T-helper 1 cell treated with Interleukin-12 subunit alpha and Interleukin-12 subunit beta and Interleukin-4 antibody, amounts not matched to agents 30 μg/mL and 1 μg/mL, for 36 hours (primary cell): ENCODE data around the gene VAT1L.
A peak's percentile ranks its signal among the peaks of the same experiment; 100 is the strongest.

Experiments used
- H3K27ac Mint-ChIP-seq: one replicate; pipeline ENCODE4 v1.8.0; 2021; ENCODE audit warnings: mild to moderate bottlenecking, mixed read lengths
- H3K27me3 Mint-ChIP-seq: one replicate; pipeline ENCODE4 v1.8.0; 2021; ENCODE audit warnings: low read depth, mixed read lengths
- H3K36me3 Mint-ChIP-seq: one replicate; pipeline ENCODE4 v1.8.0; 2021; ENCODE audit warnings: low read depth, mixed read lengths
- H3K4me1 Mint-ChIP-seq: one replicate; pipeline ENCODE4 v1.8.0; 2021; ENCODE audit warnings: low read depth, mixed read lengths
- H3K4me3 Mint-ChIP-seq: one replicate; pipeline ENCODE4 v1.8.0; 2021; ENCODE audit warnings: mild to moderate bottlenecking, moderate library complexity, mixed read lengths
- H3K9me3 Mint-ChIP-seq: one replicate; pipeline ENCODE4 v1.8.0; 2021; ENCODE audit warnings: mixed read lengths

VAT1L gene

GRCh38 chr16:77788181-77789084 lies at the start of gene VAT1L:
TSS of gene VAT1L (plus strand) at chr16:77788564. CDS start at chr16:77788683, 119 bp downstream.
- Mint-ChIP-seq H3K27ac (no peak within 1 kb of the TSS), H3K4me1 (peaks cover 7% of the 10 kb centered on the region), H3K27me3 (peaks cover 62% of the 10 kb centered on the region), H3K9me3 (no peaks in the 10 kb centered on the region), H3K4me3 (peak within 1 kb of the TSS; percentile 69), H3K36me3 (no peaks in the 10 kb centered on the region)

GRCh38 chr16:77738706-77739558 lies 49.4 kb upstream of the VAT1L start:
- Mint-ChIP-seq H3K27ac (no peak overlapping the region), H3K4me3 (no peak overlapping the region), H3K27me3 (no peaks in the 10 kb centered on the region), H3K36me3 (peaks cover 2% of the 10 kb centered on the region), H3K4me1 (peaks cover 3% of the 10 kb centered on the region), H3K9me3 (peaks cover 7% of the 10 kb centered on the region)

- no peaks in the 10 kb centered on the region for H3K27me3 Mint-ChIP-seq
- peaks cover 3% of the 10 kb centered on the region for H3K4me1 Mint-ChIP-seq
- peaks cover 6% of the 10 kb centered on the region for H3K9me3 Mint-ChIP-seq
- H3K36me3 Mint-ChIP-seq, result peaks cover 2% of the 10 kb centered on the region
- H3K4me3 Mint-ChIP-seq, result no peak overlapping the region
- no peak overlapping the region for H3K27ac Mint-ChIP-seq
These were observed 48.8 kb upstream of the VAT1L start for GRCh38 chr16:77739559-77739892.

GRCh38 chr16:77744141-77744540 lies 44.2 kb upstream of the VAT1L start:
- H3K36me3 Mint-ChIP-seq, result no peaks in the 10 kb centered on the region

GRCh38 chr16:77745972-77746371 lies 42.4 kb upstream of the VAT1L start:
- no peaks in the 10 kb centered on the region for H3K4me1 Mint-ChIP-seq
- no peaks in the 10 kb centered on the region for H3K36me3 Mint-ChIP-seq
- H3K27ac Mint-ChIP-seq, result no peak overlapping the region
- H3K9me3 Mint-ChIP-seq, result no peaks in the 10 kb centered on the region
- H3K27me3 Mint-ChIP-seq, result no peaks in the 10 kb centered on the region
- H3K4me3 Mint-ChIP-seq, result no peak overlapping the region

More at GRCh38 chr16:77744141-77744540, 44.2 kb upstream of the VAT1L start:
- H3K27me3 Mint-ChIP-seq, result no peaks in the 10 kb centered on the region
- no peaks in the 10 kb centered on the region for H3K4me1 Mint-ChIP-seq
- no peaks in the 10 kb centered on the region for H3K9me3 Mint-ChIP-seq
- no peak overlapping the region for H3K4me3 Mint-ChIP-seq
- no peak overlapping the region for H3K27ac Mint-ChIP-seq

GRCh38 chr16:77748421-77749005 lies 39.9 kb upstream of the VAT1L start:
- Mint-ChIP-seq H3K27me3 (no peaks in the 10 kb centered on the region), H3K4me1 (no peaks in the 10 kb centered on the region), H3K4me3 (no peak overlapping the region), H3K9me3 (no peaks in the 10 kb centered on the region), H3K27ac (no peak overlapping the region), H3K36me3 (no peaks in the 10 kb centered on the region)

GRCh38 chr16:77749415-77749814 lies 38.9 kb upstream of the VAT1L start:
- Mint-ChIP-seq H3K4me1 (no peaks in the 10 kb centered on the region), H3K27me3 (peaks cover 3% of the 10 kb centered on the region), H3K36me3 (no peaks in the 10 kb centered on the region), H3K27ac (no peak overlapping the region), H3K9me3 (no peaks in the 10 kb centered on the region), H3K4me3 (no peak overlapping the region)

- Mint-ChIP-seq H3K36me3 (no peaks in the 10 kb centered on the region), H3K9me3 (no peaks in the 10 kb centered on the region), H3K27me3 (peaks cover 8% of the 10 kb centered on the region), H3K4me3 (no peak overlapping the region), H3K4me1 (no peaks in the 10 kb centered on the region), H3K27ac (no peak overlapping the region)
These were observed 30.3 kb upstream of the VAT1L start for GRCh38 chr16:77758046-77758445.

- no peaks in the 10 kb centered on the region for H3K4me1 Mint-ChIP-seq
- H3K36me3 Mint-ChIP-seq, result no peaks in the 10 kb centered on the region
- H3K27ac Mint-ChIP-seq, result no peak overlapping the region
- H3K27me3 Mint-ChIP-seq, result peaks cover 8% of the 10 kb centered on the region
- H3K9me3 Mint-ChIP-seq, result no peaks in the 10 kb centered on the region
- no peak overlapping the region for H3K4me3 Mint-ChIP-seq
These were observed 29.9 kb upstream of the VAT1L start for GRCh38 chr16:77758508-77758907.

- Mint-ChIP-seq H3K36me3 (no peaks in the 10 kb centered on the region), H3K27me3 (peaks cover 5% of the 10 kb centered on the region), H3K4me3 (no peak overlapping the region), H3K9me3 (no peaks in the 10 kb centered on the region), H3K4me1 (no peaks in the 10 kb centered on the region), H3K27ac (no peak overlapping the region)
These were observed 29.2 kb upstream of the VAT1L start for GRCh38 chr16:77759201-77759600.

- H3K9me3 Mint-ChIP-seq, result no peaks in the 10 kb centered on the region
- H3K36me3 Mint-ChIP-seq, result no peaks in the 10 kb centered on the region
- no peak overlapping the region for H3K27ac Mint-ChIP-seq
- peaks cover 5% of the 10 kb centered on the region for H3K27me3 Mint-ChIP-seq
- H3K4me3 Mint-ChIP-seq, result no peak overlapping the region
- H3K4me1 Mint-ChIP-seq, result no peaks in the 10 kb centered on the region
These were observed 28.5 kb upstream of the VAT1L start for GRCh38 chr16:77759821-77760220.

GRCh38 chr16:77760800-77761199 lies 27.6 kb upstream of the VAT1L start:
- Mint-ChIP-seq H3K36me3 (no peaks in the 10 kb centered on the region), H3K4me3 (no peak overlapping the region), H3K4me1 (no peaks in the 10 kb centered on the region), H3K9me3 (no peaks in the 10 kb centered on the region), H3K27ac (no peak overlapping the region), H3K27me3 (peaks cover 5% of the 10 kb centered on the region)

GRCh38 chr16:77761204-77761603 lies 27.2 kb upstream of the VAT1L start:
- Mint-ChIP-seq H3K4me3 (no peak overlapping the region), H3K36me3 (no peaks in the 10 kb centered on the region), H3K9me3 (no peaks in the 10 kb centered on the region), H3K4me1 (no peaks in the 10 kb centered on the region), H3K27me3 (peaks cover 2% of the 10 kb centered on the region), H3K27ac (no peak overlapping the region)

- no peaks in the 10 kb centered on the region for H3K4me1 Mint-ChIP-seq
- H3K9me3 Mint-ChIP-seq, result no peaks in the 10 kb centered on the region
- no peaks in the 10 kb centered on the region for H3K27me3 Mint-ChIP-seq
These were observed 26.1 kb upstream of the VAT1L start for GRCh38 chr16:77762262-77762661.

More at GRCh38 chr16:77762262-77762661, 26.1 kb upstream of the VAT1L start:
- H3K4me3 Mint-ChIP-seq, result no peak overlapping the region
- H3K27ac Mint-ChIP-seq, result no peak overlapping the region
- H3K36me3 Mint-ChIP-seq, result no peaks in the 10 kb centered on the region
